T-helper 2 cell treated with Interferon-gamma antibody and Interleukin-4, amounts not matched to agents 5 μg/mL and 100 μg/mL, for 36 hours (primary cell): ENCODE results near the gene RPS19BP1.
A peak's percentile ranks its signal among the peaks of the same experiment; 100 is the strongest.

Experiments used
- DNase-seq: peaks from one replicate; pipeline ENCODE4 v3.0.0; 2021; ENCODE audit warnings: low spot score
- H3K27ac Mint-ChIP-seq: one replicate; pipeline ENCODE4 v1.8.0; 2021; ENCODE audit warnings: mild to moderate bottlenecking, mixed read lengths
- H3K27me3 Mint-ChIP-seq: one replicate; pipeline ENCODE4 v1.8.0; 2021; ENCODE audit warnings: low read depth, mixed read lengths
- H3K36me3 Mint-ChIP-seq: one replicate; pipeline ENCODE4 v1.8.0; 2021; ENCODE audit warnings: low read depth, mixed read lengths
- H3K4me1 Mint-ChIP-seq: one replicate; pipeline ENCODE4 v1.8.0; 2021; ENCODE audit warnings: low read depth, mixed read lengths
- H3K4me3 Mint-ChIP-seq: one replicate; pipeline ENCODE4 v1.8.0; 2022; ENCODE audit warnings: mild to moderate bottlenecking, moderate library complexity, mixed read lengths
- H3K9me3 Mint-ChIP-seq: one replicate; pipeline ENCODE4 v1.8.0; 2021; ENCODE audit warnings: mixed read lengths

Gene RPS19BP1, protein sequence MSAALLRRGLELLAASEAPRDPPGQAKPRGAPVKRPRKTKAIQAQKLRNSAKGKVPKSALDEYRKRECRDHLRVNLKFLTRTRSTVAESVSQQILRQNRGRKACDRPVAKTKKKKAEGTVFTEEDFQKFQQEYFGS

DNA sequence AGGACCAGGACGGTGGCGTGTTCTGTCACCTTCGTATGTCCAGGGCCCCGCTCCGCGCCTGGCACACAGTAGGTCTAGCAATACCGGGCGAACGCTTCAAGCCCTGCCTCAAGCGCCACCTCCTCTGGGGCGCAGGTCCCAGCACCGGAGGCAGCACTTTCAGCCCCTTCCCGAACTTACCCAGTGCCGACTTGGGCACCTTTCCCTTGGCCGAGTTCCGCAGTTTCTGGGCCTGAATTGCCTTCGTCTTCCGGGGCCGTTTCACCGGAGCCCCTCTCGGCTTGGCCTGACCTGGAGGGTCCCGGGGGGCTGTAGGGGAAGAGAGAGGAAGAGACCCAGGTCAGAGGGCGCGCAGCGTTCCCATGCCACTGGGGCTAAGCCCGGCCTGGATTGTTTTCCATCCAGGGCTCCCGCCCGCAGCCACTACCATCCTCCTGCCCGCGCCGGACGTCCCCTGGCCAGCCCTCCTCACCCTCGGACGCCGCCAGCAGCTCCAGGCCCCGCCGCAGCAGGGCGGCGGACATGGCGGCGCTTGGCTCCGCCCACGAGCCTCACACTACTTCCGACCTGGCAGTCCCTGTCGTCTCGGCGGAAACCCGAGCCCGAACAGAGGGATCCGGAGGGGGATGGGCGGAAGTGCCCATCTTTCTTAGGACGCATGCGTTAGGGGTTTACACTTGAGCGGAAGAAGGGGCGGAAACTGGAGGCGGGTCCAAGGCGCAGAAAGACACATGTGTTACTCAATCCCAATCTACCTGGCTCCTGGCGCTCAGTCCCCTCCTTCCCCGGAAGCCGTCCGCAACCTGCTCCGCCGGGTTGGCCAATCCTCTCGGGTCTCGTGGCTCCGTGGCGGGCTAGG, at the start of gene RPS19BP1:
RPS19BP1 (minus strand) TSS at position 534 of the 859 bp plus-strand sequence; CDS start at position 524, 10 bp downstream.
- Mint-ChIP-seq H3K27ac (peak within 1 kb of the TSS; percentile 90), H3K27me3 (no peaks in the 10 kb centered on the region), H3K4me3 (peak within 1 kb of the TSS; percentile 93), H3K9me3 (no peaks in the 10 kb centered on the region), H3K4me1 (peaks cover 36% of the 10 kb centered on the region), H3K36me3 (peaks cover 38% of the 10 kb centered on the region)
- DNase-seq: peak; percentile 100

DNA sequence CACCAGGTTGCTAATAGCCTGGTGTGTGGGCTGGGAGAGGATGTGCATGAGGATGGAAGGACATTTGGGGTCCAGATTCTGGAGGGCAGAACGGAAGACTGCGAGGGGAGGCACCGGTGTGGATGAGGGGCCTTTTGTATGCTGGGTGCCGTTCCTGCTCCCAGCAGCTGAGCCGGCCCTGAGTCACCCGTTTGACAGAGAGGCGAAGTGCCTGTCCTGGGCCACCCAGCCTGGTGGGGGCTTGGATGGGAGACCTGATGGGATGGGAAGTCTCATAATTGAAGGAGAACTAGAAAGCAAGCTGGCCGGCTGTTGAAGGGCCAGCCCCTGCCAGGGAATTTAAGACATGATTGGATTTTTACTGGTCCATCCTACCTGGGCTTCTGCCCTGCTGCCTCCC, 48.8 kb upstream of the RPS19BP1 start:
- no peak overlapping the region for H3K4me3 Mint-ChIP-seq
- H3K36me3 Mint-ChIP-seq: no peaks in the 10 kb centered on the region
- no peaks in the 10 kb centered on the region for H3K4me1 Mint-ChIP-seq
- peaks cover 10% of the 10 kb centered on the region for H3K9me3 Mint-ChIP-seq
- peaks cover 34% of the 10 kb centered on the region for H3K27me3 Mint-ChIP-seq
- DNase-seq: no peak
- H3K27ac Mint-ChIP-seq: no peak overlapping the region

DNA sequence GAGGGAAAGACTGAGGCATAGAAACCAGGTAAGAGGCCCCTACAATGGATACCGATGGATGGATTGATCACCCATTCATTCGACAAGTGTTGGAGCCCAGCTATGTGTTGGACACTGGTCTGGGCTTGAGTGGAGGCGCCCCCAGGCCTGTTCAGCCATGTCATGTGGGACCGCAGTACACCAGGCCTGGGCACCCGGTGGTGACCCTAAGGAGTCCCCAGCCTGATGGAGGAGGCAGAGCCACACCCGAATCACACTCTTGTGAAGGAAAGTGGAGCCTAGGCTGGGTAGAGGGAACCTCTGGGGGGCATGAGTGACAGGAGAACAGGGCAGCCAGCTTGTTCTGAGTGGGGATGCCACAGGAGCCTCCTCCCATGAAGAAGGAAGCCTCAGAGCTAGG, 48.2 kb upstream of the RPS19BP1 start:
- DNase-seq: no peak
- H3K9me3 Mint-ChIP-seq: peaks cover 10% of the 10 kb centered on the region
- peaks cover 36% of the 10 kb centered on the region for H3K27me3 Mint-ChIP-seq
- H3K4me3 Mint-ChIP-seq: no peak overlapping the region
- no peaks in the 10 kb centered on the region for H3K4me1 Mint-ChIP-seq
- H3K27ac Mint-ChIP-seq: no peak overlapping the region
- H3K36me3 Mint-ChIP-seq: no peaks in the 10 kb centered on the region

DNA sequence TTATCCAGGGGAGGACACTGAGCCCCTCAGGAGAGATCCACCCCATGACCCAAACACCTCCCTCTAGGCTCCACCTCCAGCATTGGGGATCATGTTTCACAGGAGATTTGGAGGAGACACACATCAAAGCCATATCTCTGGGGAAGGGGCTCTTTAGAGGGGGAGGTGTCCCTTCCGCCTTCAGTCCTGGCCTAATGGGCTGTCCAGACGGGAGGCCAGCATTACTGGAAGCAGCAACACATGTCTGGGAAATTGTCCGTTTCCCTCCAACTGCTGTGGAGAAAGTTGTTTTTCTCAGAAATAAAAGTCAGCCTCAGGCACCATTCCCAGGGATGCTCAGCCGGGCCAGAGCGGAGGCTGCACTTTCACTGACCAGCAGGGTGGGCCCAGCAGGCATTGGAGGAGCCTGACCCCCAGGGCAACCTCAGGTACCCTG, 47.5 kb upstream of the RPS19BP1 start:
- H3K4me3 Mint-ChIP-seq: no peak overlapping the region
- H3K9me3 Mint-ChIP-seq: peaks cover 10% of the 10 kb centered on the region
- H3K4me1 Mint-ChIP-seq: no peaks in the 10 kb centered on the region
- no peak overlapping the region for H3K27ac Mint-ChIP-seq
- DNase-seq: no peak
- H3K27me3 Mint-ChIP-seq: peaks cover 40% of the 10 kb centered on the region
- H3K36me3 Mint-ChIP-seq: no peaks in the 10 kb centered on the region

DNA sequence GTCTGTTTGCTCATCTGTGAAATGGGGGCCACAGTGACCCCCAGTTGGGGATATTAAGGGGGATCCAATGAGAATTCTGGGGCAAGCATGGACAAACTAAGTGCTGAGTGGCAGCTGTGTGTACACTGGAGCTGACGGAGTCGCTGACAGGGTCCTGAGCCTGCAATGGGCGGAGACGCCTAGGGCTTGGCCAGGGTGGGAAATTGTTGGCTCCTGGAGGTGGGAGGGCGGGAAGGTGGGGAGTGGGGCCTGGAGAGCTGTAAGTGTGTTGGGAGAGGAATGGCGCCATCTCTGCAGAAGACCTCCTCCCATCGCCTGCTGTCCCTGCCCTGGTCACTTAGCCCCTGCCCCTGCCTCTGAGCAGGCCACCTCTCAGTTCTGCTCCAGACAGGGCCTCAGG, 45.4 kb upstream of the RPS19BP1 start:
- H3K9me3 Mint-ChIP-seq: peaks cover 3% of the 10 kb centered on the region
- H3K27me3 Mint-ChIP-seq: peaks cover 27% of the 10 kb centered on the region
- no peaks in the 10 kb centered on the region for H3K36me3 Mint-ChIP-seq
- no peak overlapping the region for H3K4me3 Mint-ChIP-seq
- no peak overlapping the region for H3K27ac Mint-ChIP-seq
- no peaks in the 10 kb centered on the region for H3K4me1 Mint-ChIP-seq
- no peak for DNase-seq

DNA sequence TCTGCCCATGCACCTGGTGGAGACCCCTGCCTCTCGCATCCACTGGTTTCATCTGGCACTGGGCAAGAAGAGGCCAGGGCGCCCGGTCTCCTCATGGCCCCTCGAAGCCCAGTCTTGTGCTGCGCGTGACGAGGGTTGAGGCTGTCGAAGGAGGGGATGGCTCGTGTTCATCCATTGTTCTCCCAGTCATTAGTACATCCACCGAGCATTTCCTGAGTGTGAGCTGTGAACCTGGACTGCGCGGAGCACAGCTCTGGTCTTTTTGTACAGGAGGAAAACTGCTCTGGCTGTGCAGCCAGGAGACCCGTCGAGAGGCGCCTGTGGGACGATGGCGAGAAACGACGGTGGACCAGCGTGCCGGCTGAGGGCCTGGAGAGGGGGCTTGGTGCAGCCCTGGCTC, 44.8 kb upstream of the RPS19BP1 start:
- Mint-ChIP-seq H3K4me3 (no peak overlapping the region), H3K4me1 (no peaks in the 10 kb centered on the region), H3K27ac (no peak overlapping the region), H3K27me3 (peaks cover 27% of the 10 kb centered on the region), H3K9me3 (no peaks in the 10 kb centered on the region), H3K36me3 (no peaks in the 10 kb centered on the region)
- DNase-seq: no peak

DNA sequence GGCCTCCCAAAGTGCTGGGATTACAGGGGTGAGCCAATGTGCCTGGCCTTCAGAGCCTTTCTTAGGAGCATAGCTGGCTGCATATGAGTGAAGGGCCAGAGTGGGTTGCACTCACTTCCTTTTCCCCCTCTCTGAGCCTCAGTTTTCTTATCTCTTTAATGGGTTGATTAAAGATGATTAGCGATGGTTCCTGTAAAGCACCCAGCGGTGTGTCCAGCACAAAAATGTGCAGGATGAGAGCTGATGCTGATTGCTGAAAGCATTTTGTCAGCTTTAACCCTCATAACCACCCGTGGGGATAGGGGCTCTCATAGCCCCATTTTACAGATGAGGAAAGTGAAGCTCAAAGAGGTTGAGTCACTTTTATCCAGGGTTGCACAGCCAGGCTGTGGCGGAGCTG, 43.5 kb upstream of the RPS19BP1 start:
- H3K36me3 Mint-ChIP-seq: no peaks in the 10 kb centered on the region
- peaks cover 23% of the 10 kb centered on the region for H3K27me3 Mint-ChIP-seq
- no peaks in the 10 kb centered on the region for H3K4me1 Mint-ChIP-seq
- no peak overlapping the region for H3K27ac Mint-ChIP-seq
- no peaks in the 10 kb centered on the region for H3K9me3 Mint-ChIP-seq
- H3K4me3 Mint-ChIP-seq: no peak overlapping the region
- DNase-seq: no peak

DNA sequence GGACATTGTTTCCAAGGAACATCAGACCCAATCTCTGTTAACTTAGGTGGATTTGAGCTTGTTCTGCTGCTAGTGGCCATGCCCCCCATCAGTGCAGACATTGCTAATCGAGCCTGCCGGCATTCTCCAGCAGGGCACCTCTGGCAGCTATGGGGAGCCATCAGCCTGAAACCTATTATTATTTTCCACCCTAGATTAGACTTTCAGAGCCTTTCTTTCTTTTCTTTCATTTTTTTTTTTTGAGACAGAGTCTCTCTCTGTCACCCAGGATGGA, 42.9 kb upstream of the RPS19BP1 start:
- Mint-ChIP-seq H3K36me3 (no peaks in the 10 kb centered on the region), H3K9me3 (no peaks in the 10 kb centered on the region), H3K27me3 (peaks cover 22% of the 10 kb centered on the region), H3K27ac (no peak overlapping the region), H3K4me3 (no peak overlapping the region), H3K4me1 (no peaks in the 10 kb centered on the region)
- DNase-seq: no peak

DNA sequence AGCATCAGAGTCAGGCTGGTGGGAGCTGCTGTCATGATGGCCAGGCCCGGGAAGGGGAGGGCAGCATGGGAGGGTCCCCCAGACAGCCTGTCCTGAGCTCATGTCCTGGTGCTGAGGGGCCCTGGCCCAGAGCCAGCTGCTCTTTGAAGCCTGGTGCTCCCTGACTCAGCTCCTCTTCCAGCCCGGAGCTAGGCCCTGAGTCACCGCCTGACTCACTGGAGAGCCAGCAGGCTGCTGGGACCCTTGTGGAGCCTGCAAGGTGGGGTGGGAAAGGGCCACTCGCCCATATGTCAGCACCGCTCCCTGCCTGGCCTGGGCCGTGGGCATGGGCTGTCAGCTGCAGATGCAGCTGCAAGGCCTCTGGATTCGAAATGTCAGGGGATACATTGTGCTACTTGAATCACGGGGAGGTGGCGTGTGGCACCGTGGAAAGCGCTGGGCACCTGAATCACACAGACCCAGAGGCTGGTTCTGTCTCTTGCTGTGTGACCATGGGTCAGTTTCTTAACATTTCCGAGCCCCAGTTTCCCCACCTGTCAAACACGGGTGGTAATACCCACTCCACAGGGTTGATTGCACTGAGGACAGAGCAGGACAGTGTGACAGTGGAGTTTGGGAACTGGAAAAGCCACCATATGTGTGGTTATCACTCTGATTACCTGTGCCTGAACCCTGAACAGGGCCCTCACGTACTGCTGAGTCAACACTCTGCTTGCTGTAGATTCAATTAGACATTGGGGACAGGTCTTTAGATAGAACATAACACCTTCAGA, 42.4 kb upstream of the RPS19BP1 start:
- Mint-ChIP-seq H3K4me1 (no peaks in the 10 kb centered on the region), H3K36me3 (no peaks in the 10 kb centered on the region), H3K9me3 (no peaks in the 10 kb centered on the region), H3K27ac (no peak overlapping the region), H3K4me3 (no peak overlapping the region), H3K27me3 (peaks cover 22% of the 10 kb centered on the region)
- DNase-seq: no peak

DNA sequence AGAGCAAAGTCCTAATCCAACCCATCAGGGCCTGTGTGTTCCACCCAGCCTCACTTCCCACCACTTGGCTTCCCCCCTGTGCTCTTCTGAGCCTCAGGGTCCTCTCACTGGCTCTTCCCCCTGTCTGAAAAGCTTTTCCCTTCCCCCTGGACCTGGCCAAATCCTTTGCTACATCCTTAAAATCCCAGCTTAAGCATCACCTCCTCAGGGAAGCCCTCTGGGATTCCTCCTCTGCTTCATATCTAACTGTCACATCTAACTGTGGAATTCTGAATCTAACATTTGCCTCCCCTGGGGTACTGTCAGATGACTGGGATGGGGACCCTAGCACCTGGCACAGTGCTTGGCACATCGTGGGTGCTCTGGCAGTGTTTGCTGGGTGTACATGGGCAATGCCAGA, 39.0 kb upstream of the RPS19BP1 start:
- Mint-ChIP-seq H3K27ac (no peak overlapping the region), H3K36me3 (no peaks in the 10 kb centered on the region), H3K4me1 (peaks cover 11% of the 10 kb centered on the region), H3K27me3 (peaks cover 10% of the 10 kb centered on the region), H3K4me3 (no peak overlapping the region), H3K9me3 (no peaks in the 10 kb centered on the region)
- no peak for DNase-seq

DNA sequence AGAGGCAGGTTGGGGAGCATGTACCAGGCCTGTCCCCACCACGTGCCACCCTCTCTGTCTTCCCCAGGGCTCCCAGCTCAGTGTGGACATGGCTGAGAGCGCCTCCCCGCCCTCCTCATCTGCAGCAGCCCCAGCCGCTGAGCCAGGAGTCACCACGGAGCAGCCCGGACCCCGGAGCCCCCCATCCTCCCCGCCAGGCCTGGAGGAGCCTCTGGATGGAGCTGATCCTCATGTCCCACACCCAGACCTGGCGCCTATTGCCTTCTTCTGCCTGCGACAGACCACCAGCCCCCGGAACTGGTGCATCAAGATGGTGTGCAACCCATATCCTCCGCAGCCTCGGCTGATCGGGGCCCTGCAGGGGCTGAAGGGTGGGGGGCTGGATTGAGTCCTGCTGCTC, 38.1 kb upstream of the RPS19BP1 start, which contains the start of gene CACNA1I:
CACNA1I (plus strand) TSS at position 89 of the 400 bp plus-strand sequence; CDS start at position 89, 0 bp downstream.
- no peak within 1 kb of the TSS for H3K27ac Mint-ChIP-seq
- no peak within 1 kb of the TSS for H3K4me3 Mint-ChIP-seq
- H3K9me3 Mint-ChIP-seq: peaks cover under 1% of the 10 kb centered on the region
- no peaks in the 10 kb centered on the region for H3K36me3 Mint-ChIP-seq
- H3K4me1 Mint-ChIP-seq: peaks cover 11% of the 10 kb centered on the region
- peaks cover 7% of the 10 kb centered on the region for H3K27me3 Mint-ChIP-seq
- DNase-seq: no peak

DNA sequence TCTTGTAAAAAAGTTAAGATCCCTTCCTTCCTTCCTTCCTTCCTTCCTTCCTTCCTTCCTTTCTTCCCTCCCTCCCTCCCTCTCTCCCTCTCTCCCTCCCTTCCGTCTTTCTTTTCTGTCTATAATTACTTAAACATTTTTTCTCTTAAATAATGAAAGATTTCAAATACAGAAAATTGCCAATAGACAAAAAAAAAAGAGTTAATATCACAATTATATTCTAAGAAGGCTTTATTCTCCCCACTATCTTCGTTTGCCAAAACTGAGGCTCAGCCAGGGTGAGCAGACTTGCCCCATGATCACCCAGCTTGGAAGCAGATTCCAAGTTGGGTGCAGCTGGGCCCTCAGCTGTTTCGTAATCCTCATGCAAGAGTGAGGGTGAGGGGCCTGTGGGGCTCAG, 37.7 kb upstream of the RPS19BP1 start:
- Mint-ChIP-seq H3K9me3 (peaks cover 5% of the 10 kb centered on the region), H3K36me3 (peaks cover 3% of the 10 kb centered on the region), H3K4me1 (peaks cover 11% of the 10 kb centered on the region), H3K27ac (no peak overlapping the region), H3K27me3 (peaks cover 4% of the 10 kb centered on the region), H3K4me3 (no peak overlapping the region)
- DNase-seq: no peak

DNA sequence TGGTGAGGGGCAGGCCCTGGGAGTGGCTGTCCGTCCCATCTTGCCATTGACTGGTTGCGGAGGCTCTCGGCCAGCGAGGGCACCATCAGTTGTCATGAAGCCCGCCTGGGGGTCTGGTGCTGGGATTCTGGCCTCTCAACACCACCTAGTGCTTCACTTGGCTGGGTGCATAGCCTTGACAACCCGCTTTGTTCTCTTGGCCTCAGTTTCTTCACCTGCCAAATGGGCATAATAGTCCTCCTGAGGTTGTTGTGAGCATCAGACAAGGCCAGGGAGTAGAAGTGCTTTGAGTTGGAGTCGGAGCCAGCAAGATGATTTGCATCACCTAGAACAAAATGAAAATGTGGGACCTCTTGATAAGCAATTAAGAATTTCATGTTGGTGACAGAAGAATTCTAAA, 36.5 kb upstream of the RPS19BP1 start:
- peaks cover 5% of the 10 kb centered on the region for H3K9me3 Mint-ChIP-seq
- H3K36me3 Mint-ChIP-seq: peaks cover 3% of the 10 kb centered on the region
- peaks cover 4% of the 10 kb centered on the region for H3K27me3 Mint-ChIP-seq
- peaks cover 11% of the 10 kb centered on the region for H3K4me1 Mint-ChIP-seq
- no peak overlapping the region for H3K4me3 Mint-ChIP-seq
- DNase-seq: no peak
- no peak overlapping the region for H3K27ac Mint-ChIP-seq

DNA sequence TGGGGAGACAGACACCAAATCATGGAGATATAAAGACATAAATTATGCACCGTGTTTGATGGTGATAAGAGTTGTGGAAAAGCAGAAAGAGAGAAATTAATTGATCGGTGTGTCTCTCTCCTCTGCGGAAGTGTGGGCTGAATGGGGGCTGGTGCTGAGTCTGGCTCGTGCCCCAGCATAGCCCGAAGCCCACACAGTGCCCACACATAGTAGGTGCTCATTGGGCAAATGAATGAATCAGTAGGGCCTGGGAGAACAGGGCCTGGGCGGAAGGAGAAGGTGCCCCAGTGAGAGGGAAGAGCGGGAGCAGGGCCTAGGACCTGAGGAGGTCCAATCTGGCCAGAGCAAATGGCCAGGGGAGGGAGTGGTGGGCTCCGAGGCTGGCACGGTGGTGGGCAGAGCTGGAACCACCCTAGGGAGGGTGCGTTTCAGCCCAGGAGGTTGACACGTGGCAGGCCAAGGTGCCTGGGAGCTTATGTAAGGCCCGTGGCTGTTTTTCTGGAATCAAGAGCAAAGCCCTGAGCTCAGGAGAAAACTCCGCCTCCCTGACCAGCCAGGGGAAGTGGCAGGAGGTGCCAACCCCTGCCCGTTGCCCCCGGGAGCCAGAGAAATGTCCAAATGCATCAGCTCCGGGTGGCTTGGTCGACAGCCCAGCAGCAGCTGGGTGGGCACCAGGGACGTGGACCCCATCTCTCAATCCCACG, 35.9 kb upstream of the RPS19BP1 start:
- DNase-seq: no peak

More for the DNA sequence above, 35.9 kb upstream of the RPS19BP1 start:
- Mint-ChIP-seq H3K9me3 (peaks cover 5% of the 10 kb centered on the region), H3K36me3 (peaks cover 3% of the 10 kb centered on the region), H3K4me1 (peaks cover 11% of the 10 kb centered on the region), H3K27ac (no peak overlapping the region), H3K27me3 (peaks cover 4% of the 10 kb centered on the region), H3K4me3 (no peak overlapping the region)
